ENCODE measurements around the gene DNAH5. TPM values are rescaled to one million over a fixed set of nuclear protein-coding genes. Genes with fewer than 3 reads are reported as not detected.
"Not testable (repeated sequence)": the region's sequence is repeated elsewhere in the genome, so short reads cannot be mapped to it uniquely, and the experiment has no call there.

DNAH5 gene
- total RNA-seq, 1 donor from 2014 or later: 0.50 TPM

DNA sequence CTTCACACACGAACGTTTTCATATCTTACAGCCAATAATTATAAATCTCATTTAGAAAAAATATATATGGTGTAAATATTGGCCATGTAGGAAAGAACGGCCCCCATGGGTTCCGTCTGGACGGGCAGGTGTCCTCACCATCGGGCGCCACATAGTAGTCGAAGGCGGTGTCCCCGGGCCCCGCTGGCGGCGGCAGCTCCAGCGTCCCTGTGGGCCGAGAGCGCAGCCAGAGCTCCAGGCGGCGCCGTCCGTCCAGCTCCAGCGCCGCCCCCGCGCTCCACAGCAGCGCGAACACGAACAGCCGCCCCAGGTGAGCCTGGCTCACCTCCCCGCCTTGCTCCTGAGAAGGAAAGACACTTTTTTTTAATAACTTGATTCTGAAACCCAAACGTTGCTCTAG lies 134.6 kb downstream of the DNAH5 start:
- DNase-seq (ENCODE audit: low spot score): no peak
- no peaks in the 10 kb centered on the region for H3K9me3 Mint-ChIP-seq (ENCODE audit: low read depth)
- H3K27ac Mint-ChIP-seq (ENCODE audit: unreplicated experiment): no peak overlapping the region
- TF ChIP-seq, protein P1, sequence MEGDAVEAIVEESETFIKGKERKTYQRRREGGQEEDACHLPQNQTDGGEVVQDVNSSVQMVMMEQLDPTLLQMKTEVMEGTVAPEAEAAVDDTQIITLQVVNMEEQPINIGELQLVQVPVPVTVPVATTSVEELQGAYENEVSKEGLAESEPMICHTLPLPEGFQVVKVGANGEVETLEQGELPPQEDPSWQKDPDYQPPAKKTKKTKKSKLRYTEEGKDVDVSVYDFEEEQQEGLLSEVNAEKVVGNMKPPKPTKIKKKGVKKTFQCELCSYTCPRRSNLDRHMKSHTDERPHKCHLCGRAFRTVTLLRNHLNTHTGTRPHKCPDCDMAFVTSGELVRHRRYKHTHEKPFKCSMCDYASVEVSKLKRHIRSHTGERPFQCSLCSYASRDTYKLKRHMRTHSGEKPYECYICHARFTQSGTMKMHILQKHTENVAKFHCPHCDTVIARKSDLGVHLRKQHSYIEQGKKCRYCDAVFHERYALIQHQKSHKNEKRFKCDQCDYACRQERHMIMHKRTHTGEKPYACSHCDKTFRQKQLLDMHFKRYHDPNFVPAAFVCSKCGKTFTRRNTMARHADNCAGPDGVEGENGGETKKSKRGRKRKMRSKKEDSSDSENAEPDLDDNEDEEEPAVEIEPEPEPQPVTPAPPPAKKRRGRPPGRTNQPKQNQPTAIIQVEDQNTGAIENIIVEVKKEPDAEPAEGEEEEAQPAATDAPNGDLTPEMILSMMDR (IDR thresholded peaks at IDR 0.05): no peak
- no peak overlapping the region for H3K4me3 Mint-ChIP-seq (ENCODE audit: unreplicated experiment)
- H3K36me3 Mint-ChIP-seq (ENCODE audit: low read depth): no peaks in the 10 kb centered on the region
- no peaks in the 10 kb centered on the region for H3K4me1 Mint-ChIP-seq (ENCODE audit: low read depth)
- H3K27me3 Mint-ChIP-seq (ENCODE audit: low read depth): peaks cover 3% of the 10 kb centered on the region

- no peak overlapping the region for H3K4me3 Mint-ChIP-seq (ENCODE audit: unreplicated experiment)
- peaks cover 3% of the 10 kb centered on the region for H3K27me3 Mint-ChIP-seq (ENCODE audit: low read depth)
- H3K27ac Mint-ChIP-seq (ENCODE audit: unreplicated experiment): no peak overlapping the region
- no peaks in the 10 kb centered on the region for H3K4me1 Mint-ChIP-seq (ENCODE audit: low read depth)
- no peak for DNase-seq (ENCODE audit: low spot score)
- no peaks in the 10 kb centered on the region for H3K9me3 Mint-ChIP-seq (ENCODE audit: low read depth)
- H3K36me3 Mint-ChIP-seq (ENCODE audit: low read depth): no peaks in the 10 kb centered on the region
- TF ChIP-seq, protein P1 (IDR thresholded peaks at IDR 0.05): no peak
These were observed 140.2 kb downstream of the DNAH5 start for GRCh38 chr5:13804336-13804735.

- DNase-seq (ENCODE audit: low spot score); H3K4me3 Mint-ChIP-seq (ENCODE audit: unreplicated experiment); H3K27ac Mint-ChIP-seq (ENCODE audit: unreplicated experiment); H3K9me3 Mint-ChIP-seq (ENCODE audit: low read depth); H3K27me3 Mint-ChIP-seq (ENCODE audit: low read depth); H3K4me1 Mint-ChIP-seq (ENCODE audit: low read depth); H3K36me3 Mint-ChIP-seq (ENCODE audit: low read depth): not testable (repeated sequence)
These were observed 145.9 kb downstream of the DNAH5 start for GRCh38 chr5:13798569-13798968.

GRCh38 chr5:13785781-13786415 lies 158.6 kb downstream of the DNAH5 start:
- no peaks in the 10 kb centered on the region for H3K36me3 Mint-ChIP-seq (ENCODE audit: low read depth)
- H3K4me1 Mint-ChIP-seq (ENCODE audit: low read depth): no peaks in the 10 kb centered on the region
- DNase-seq (ENCODE audit: low spot score): no peak
- H3K9me3 Mint-ChIP-seq (ENCODE audit: low read depth): peaks cover 3% of the 10 kb centered on the region
- H3K27ac Mint-ChIP-seq (ENCODE audit: unreplicated experiment): no peak overlapping the region
- H3K27me3 Mint-ChIP-seq (ENCODE audit: low read depth): peaks cover 11% of the 10 kb centered on the region
- TF ChIP-seq, protein P1 (IDR thresholded peaks at IDR 0.05): no peak
- no peak overlapping the region for H3K4me3 Mint-ChIP-seq (ENCODE audit: unreplicated experiment)

DNA sequence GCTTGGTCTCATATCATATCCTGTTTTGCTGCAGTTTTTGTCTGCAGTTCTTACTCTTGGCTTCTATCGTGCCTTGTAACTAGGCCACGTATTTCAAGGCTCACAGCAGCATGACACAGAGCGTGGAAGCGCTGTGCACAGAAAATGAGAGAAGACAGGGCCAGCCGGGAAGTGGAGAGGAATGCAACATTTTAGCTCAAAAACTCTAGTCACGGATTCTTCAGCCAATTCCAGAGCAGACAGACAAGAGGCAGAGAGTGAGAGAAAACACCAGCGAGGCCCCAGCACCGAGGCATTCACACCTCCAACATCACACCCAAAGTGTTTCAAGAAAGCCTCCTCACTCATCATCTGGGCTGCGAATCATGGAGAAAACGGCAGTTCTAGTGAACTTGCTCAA lies 160.8 kb downstream of the DNAH5 start:
- Mint-ChIP-seq H3K4me1 (ENCODE audit: low read depth) (no peaks in the 10 kb centered on the region), H3K27ac (ENCODE audit: unreplicated experiment) (no peak overlapping the region), H3K4me3 (ENCODE audit: unreplicated experiment) (no peak overlapping the region), H3K9me3 (ENCODE audit: low read depth) (no peaks in the 10 kb centered on the region), H3K36me3 (ENCODE audit: low read depth) (no peaks in the 10 kb centered on the region), H3K27me3 (ENCODE audit: low read depth) (peaks cover 15% of the 10 kb centered on the region)
- DNase-seq (ENCODE audit: low spot score): no peak
- TF ChIP-seq, protein P1 (IDR thresholded peaks at IDR 0.05): no peak

GRCh38 chr5:13780081-13780480 lies 164.4 kb downstream of the DNAH5 start:
- H3K4me3 Mint-ChIP-seq (ENCODE audit: unreplicated experiment): no peak overlapping the region
- no peaks in the 10 kb centered on the region for H3K36me3 Mint-ChIP-seq (ENCODE audit: low read depth)
- H3K4me1 Mint-ChIP-seq (ENCODE audit: low read depth): no peaks in the 10 kb centered on the region
- no peak overlapping the region for H3K27ac Mint-ChIP-seq (ENCODE audit: unreplicated experiment)
- H3K27me3 Mint-ChIP-seq (ENCODE audit: low read depth): peaks cover 22% of the 10 kb centered on the region
- DNase-seq (ENCODE audit: low spot score): no peak
- TF ChIP-seq, protein P1 (IDR thresholded peaks at IDR 0.05): no peak
- H3K9me3 Mint-ChIP-seq (ENCODE audit: low read depth): no peaks in the 10 kb centered on the region

Data from chondrocyte (in vitro differentiated cells).